Measurements from ENCODE around the gene NBEA.
"Not testable (repeated sequence)": the region's sequence is repeated elsewhere in the genome, so short reads cannot be mapped to it uniquely, and the experiment has no call there.

The NBEA gene

GRCh38 chr13:35107535-35107934 lies 165.5 kb downstream of the NBEA start:
- H3K27ac ChIP-seq (replicated peaks): no peak overlapping the region
- no peak overlapping the region for H3K4me3 ChIP-seq (replicated peaks; ENCODE audit: insufficient read depth, low read length)
- no peaks in the 10 kb centered on the region for H3K27me3 ChIP-seq (ENCODE audit: insufficient read depth, poor library complexity, severe bottlenecking)
- TF ChIP-seq SPI1 (IDR thresholded peaks at IDR 0.05; ENCODE audit: borderline replicate concordance, low read depth) (no peak), GABPA (IDR thresholded peaks at IDR 0.05; ENCODE audit: low read depth) (no peak), REST (IDR thresholded peaks at IDR 0.05; ENCODE audit: insufficient replicate concordance, low read depth) (no peak), POLR2AphosphoS5 (IDR thresholded peaks at IDR 0.05; ENCODE audit: low read depth) (no peak), CTCF (IDR thresholded peaks at IDR 0.05; ENCODE audit: insufficient read depth, low read length) (no peak)
- no peak for DNase-seq (ENCODE audit: low read depth in 1 of 2, low spot score in 1 of 2)

- not testable (repeated sequence) for DNase-seq (ENCODE audit: low read depth in 1 of 2, low spot score in 1 of 2); H3K27ac ChIP-seq (replicated peaks)
Measured at GRCh38 chr13:35113612-35114011, 171.5 kb downstream of the NBEA start.

GRCh38 chr13:35127466-35127865 lies 185.4 kb downstream of the NBEA start:
- Histone ChIP-seq H3K27ac (replicated peaks) (no peak overlapping the region), H3K4me3 (replicated peaks; ENCODE audit: insufficient read depth, low read length) (no peak overlapping the region), H3K27me3 (ENCODE audit: insufficient read depth, poor library complexity, severe bottlenecking) (no peaks in the 10 kb centered on the region)
- no peak for DNase-seq (ENCODE audit: low read depth in 1 of 2, low spot score in 1 of 2)
- TF ChIP-seq GABPA (IDR thresholded peaks at IDR 0.05; ENCODE audit: low read depth) (no peak), SPI1 (IDR thresholded peaks at IDR 0.05; ENCODE audit: borderline replicate concordance, low read depth) (no peak), REST (IDR thresholded peaks at IDR 0.05; ENCODE audit: insufficient replicate concordance, low read depth) (no peak), CTCF (IDR thresholded peaks at IDR 0.05; ENCODE audit: insufficient read depth, low read length) (no peak), POLR2AphosphoS5 (IDR thresholded peaks at IDR 0.05; ENCODE audit: low read depth) (no peak)

More at GRCh38 chr13:35113612-35114011, 171.5 kb downstream of the NBEA start:
- not testable (repeated sequence) for H3K4me3 ChIP-seq (replicated peaks; ENCODE audit: insufficient read depth, low read length); H3K27me3 ChIP-seq (ENCODE audit: insufficient read depth, poor library complexity, severe bottlenecking)

GRCh38 chr13:35129500-35129899 lies 187.4 kb downstream of the NBEA start:
- no peak for DNase-seq (ENCODE audit: low read depth in 1 of 2, low spot score in 1 of 2)
- Histone ChIP-seq H3K27ac (replicated peaks) (no peak overlapping the region), H3K27me3 (ENCODE audit: insufficient read depth, poor library complexity, severe bottlenecking) (no peaks in the 10 kb centered on the region), H3K4me3 (replicated peaks; ENCODE audit: insufficient read depth, low read length) (no peak overlapping the region)
- TF ChIP-seq SPI1 (IDR thresholded peaks at IDR 0.05; ENCODE audit: borderline replicate concordance, low read depth) (peak; percentile 59; the same call in 1 of the 2 replicates), GABPA (IDR thresholded peaks at IDR 0.05; ENCODE audit: low read depth) (no peak), CTCF (IDR thresholded peaks at IDR 0.05; ENCODE audit: insufficient read depth, low read length) (no peak)
